SK-N-SH treated with all-trans-retinoic acid at 6 μM for 48 hours (cell line): ENCODE measurements around the gene KIF24.
"Not testable (repeated sequence)": the region's sequence is repeated elsewhere in the genome, so short reads cannot be mapped to it uniquely, and the experiment has no call there.

Experiments
- ATAC-seq: fragments of 200-7000 bp; cut with Tn5 transposase; 3 replicates; pipeline ENCODE4 v1.9.1; 2020; ENCODE audit warnings: mild to moderate bottlenecking, moderate library complexity
- BACH2 ChIP-seq: fragments of 250-450 bp; sonication (Bioruptor Pico); IDR thresholded peaks from 2 replicates; pipeline ENCODE4 v1.9.0; 2021; ENCODE audit warnings: mild to moderate bottlenecking, borderline replicate concordance
- CSDC2 ChIP-seq: fragments of 250-450 bp; sonication (Bioruptor Pico); IDR thresholded peaks from 2 replicates; pipeline ENCODE4 v1.5.0; 2020; ENCODE audit warnings: mild to moderate bottlenecking, moderate library complexity
- CSRNP3 ChIP-seq: fragments of 250-450 bp; sonication (Bioruptor Pico); IDR thresholded peaks from 2 replicates; pipeline ENCODE4 v1.5.1; 2021; ENCODE audit warnings: mild to moderate bottlenecking, moderate library complexity
- ESRRG ChIP-seq: fragments of 250-450 bp; sonication (Bioruptor Pico); IDR thresholded peaks from 2 replicates; pipeline ENCODE4 v1.6.1; 2021; ENCODE audit warnings: mild to moderate bottlenecking
- GLIS3 ChIP-seq: fragments of 250-450 bp; sonication (Bioruptor Pico); IDR thresholded peaks from 2 replicates; pipeline ENCODE4 v1.5.0; 2020; ENCODE audit warnings: mild to moderate bottlenecking, moderate library complexity
- OSR1 ChIP-seq: fragments of 250-450 bp; sonication (Bioruptor Pico); IDR thresholded peaks from 2 replicates; pipeline ENCODE4 v1.8.0; 2022; ENCODE audit warnings: moderate library complexity, mild to moderate bottlenecking, inconsistent platforms
- PATZ1 ChIP-seq: fragments of 250-450 bp; sonication (Bioruptor Pico); IDR thresholded peaks from 2 replicates; pipeline ENCODE4 v1.8.0; 2020; ENCODE audit warnings: mild to moderate bottlenecking, moderate library complexity, borderline replicate concordance
- POU6F1 ChIP-seq: fragments of 250-450 bp; sonication (Bioruptor Pico); IDR thresholded peaks from 2 replicates; pipeline ENCODE4 v1.8.0; 2021; ENCODE audit warnings: low read depth, mild to moderate bottlenecking, moderate library complexity, borderline replicate concordance
- TCF4 ChIP-seq: fragments of 250-450 bp; sonication (Bioruptor Pico); IDR thresholded peaks from 2 replicates; pipeline ENCODE4 v1.8.0; 2021; ENCODE audit warnings: mild to moderate bottlenecking, moderate library complexity, borderline replicate concordance
- TSHZ2 ChIP-seq: fragments of 250-450 bp; sonication (Bioruptor Pico); IDR thresholded peaks from 2 replicates; pipeline ENCODE4 v1.5.0; 2020; ENCODE audit warnings: mild to moderate bottlenecking, moderate library complexity
- ZC3H10 ChIP-seq: fragments of 250-450 bp; sonication (Bioruptor Pico); IDR thresholded peaks from 2 replicates; pipeline ENCODE4 v1.5.1; 2021; ENCODE audit warnings: mild to moderate bottlenecking, moderate library complexity
- ZFP3 ChIP-seq: fragments of 250-450 bp; sonication (Bioruptor Pico); IDR thresholded peaks from 2 replicates; pipeline ENCODE4 v1.5.0; 2020; ENCODE audit warnings: mild to moderate bottlenecking, moderate library complexity
- ZFP30 ChIP-seq: fragments of 450-650 bp; formaldehyde crosslinking; IDR thresholded peaks from 2 replicates; pipeline ENCODE4 v1.5.0; 2022; ENCODE audit warnings: mild to moderate bottlenecking, moderate library complexity
- ZNF70 ChIP-seq: fragments of 450-650 bp; formaldehyde crosslinking; IDR thresholded peaks from 2 replicates; pipeline ENCODE4 v1.5.0; 2020; ENCODE audit warnings: mild to moderate bottlenecking, moderate library complexity

The KIF24 gene

GRCh38 chr9:34317436-34317835, 11.6 kb downstream of the KIF24 start (continued):
- TF ChIP-seq CSRNP3 (CRISPR knock-in tag) (no peak), ZFP3 (CRISPR knock-in tag) (no peak), GLIS3 (CRISPR knock-in tag) (no peak), BACH2 (no peak), TSHZ2 (CRISPR knock-in tag) (no peak), OSR1 (CRISPR knock-in tag) (no peak)
- TF ChIP-seq, all 23 proteins: peak for 0

GRCh38 chr9:34311499-34312185, 17.4 kb downstream of the KIF24 start:
- no peak for ATAC-seq
- peak; percentile 41; the same call in 1 of the 2 replicates for TF ChIP-seq ZFP30 (CRISPR knock-in tag)
- 0 out of 2 replicates have a peak, but pooled peaks have one; percentile 54 for TF ChIP-seq OSR1 (CRISPR knock-in tag)
- no peak for TF ChIP-seq PATZ1 (CRISPR knock-in tag)

- ATAC-seq: peak; percentile 56; the same call in 1 of the 3 replicates
- 0 out of 2 replicates have a peak, but pooled peaks have one; percentile 30 for TF ChIP-seq TCF4 (CRISPR knock-in tag)
- no peak for TF ChIP-seq CSDC2 (CRISPR knock-in tag)
Measured at GRCh38 chr9:34310215-34310614, 18.9 kb downstream of the KIF24 start.

GRCh38 chr9:34308316-34308715, 20.8 kb downstream of the KIF24 start:
- ATAC-seq: not testable (repeated sequence)

- ATAC-seq: not testable (repeated sequence)
Measured at GRCh38 chr9:34301064-34301463, 28.0 kb downstream of the KIF24 start.

GRCh38 chr9:34292552-34292951, 36.5 kb downstream of the KIF24 start:
- ATAC-seq: no peak
- no peak for TF ChIP-seq ZFP30 (CRISPR knock-in tag)
- TF ChIP-seq TCF4 (CRISPR knock-in tag): no peak
- TF ChIP-seq ZNF70 (CRISPR knock-in tag): no peak
- no peak for TF ChIP-seq ESRRG (CRISPR knock-in tag)
- TF ChIP-seq POU6F1 (CRISPR knock-in tag): no peak
- TF ChIP-seq ZFP3 (CRISPR knock-in tag): no peak

- TF ChIP-seq ZFP3 (CRISPR knock-in tag): no peak
- TF ChIP-seq ZC3H10 (CRISPR knock-in tag): no peak
- no peak for ATAC-seq
Measured at GRCh38 chr9:34291423-34291822, 37.6 kb downstream of the KIF24 start.
